ENCODE data around the gene MFAP5. TPM values are rescaled to one million over a fixed set of nuclear protein-coding genes. Genes with fewer than 3 reads are reported as not detected.

Gene MFAP5
- total RNA-seq, 2 donors from 2014 or later = 2.8 to 13.4 TPM

DNA sequence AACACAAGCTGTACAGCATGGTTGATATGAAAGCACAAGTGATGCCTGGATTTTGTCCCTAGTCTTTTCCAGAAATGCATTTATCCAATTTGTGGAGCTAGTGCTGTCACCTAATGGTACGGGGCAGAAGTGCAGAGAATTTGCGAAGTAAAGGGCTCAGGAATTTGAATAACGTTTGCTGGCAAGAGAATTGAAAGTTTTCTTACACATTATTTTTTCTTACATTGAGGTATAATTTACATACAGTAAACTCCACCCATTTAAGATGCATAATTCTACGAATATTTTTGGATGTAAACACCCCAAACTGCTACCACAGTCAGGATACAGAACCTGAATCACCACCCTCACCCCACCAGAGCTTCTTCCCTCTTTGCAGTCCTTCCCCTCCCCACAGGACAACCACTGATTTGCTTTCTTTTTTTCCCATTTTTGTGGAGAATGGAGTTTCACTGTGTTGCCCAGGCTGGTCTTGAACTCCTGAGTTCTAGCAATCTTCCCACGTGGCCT, 53.5 kb downstream of the MFAP5 start:
- H3K4me3 ChIP-seq = no peak overlapping the region
- TF ChIP-seq, protein P1, sequence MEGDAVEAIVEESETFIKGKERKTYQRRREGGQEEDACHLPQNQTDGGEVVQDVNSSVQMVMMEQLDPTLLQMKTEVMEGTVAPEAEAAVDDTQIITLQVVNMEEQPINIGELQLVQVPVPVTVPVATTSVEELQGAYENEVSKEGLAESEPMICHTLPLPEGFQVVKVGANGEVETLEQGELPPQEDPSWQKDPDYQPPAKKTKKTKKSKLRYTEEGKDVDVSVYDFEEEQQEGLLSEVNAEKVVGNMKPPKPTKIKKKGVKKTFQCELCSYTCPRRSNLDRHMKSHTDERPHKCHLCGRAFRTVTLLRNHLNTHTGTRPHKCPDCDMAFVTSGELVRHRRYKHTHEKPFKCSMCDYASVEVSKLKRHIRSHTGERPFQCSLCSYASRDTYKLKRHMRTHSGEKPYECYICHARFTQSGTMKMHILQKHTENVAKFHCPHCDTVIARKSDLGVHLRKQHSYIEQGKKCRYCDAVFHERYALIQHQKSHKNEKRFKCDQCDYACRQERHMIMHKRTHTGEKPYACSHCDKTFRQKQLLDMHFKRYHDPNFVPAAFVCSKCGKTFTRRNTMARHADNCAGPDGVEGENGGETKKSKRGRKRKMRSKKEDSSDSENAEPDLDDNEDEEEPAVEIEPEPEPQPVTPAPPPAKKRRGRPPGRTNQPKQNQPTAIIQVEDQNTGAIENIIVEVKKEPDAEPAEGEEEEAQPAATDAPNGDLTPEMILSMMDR (IDR thresholded peaks at IDR 0.05) = peak in 3 of 4 experiments; percentile 28 to 41 (median 33)
- TF ChIP-seq POLR2AphosphoS5 (IDR thresholded peaks at IDR 0.05) (no peak), POLR2A (IDR thresholded peaks at IDR 0.05) (no peak)
- H3K27me3 ChIP-seq (replicated peaks; ENCODE audit: insufficient read depth) = no peaks in the 10 kb centered on the region
- intact Hi-C loops (cut with DNase I) = no loop called here
- no peak for DNase-seq (ENCODE audit: low spot score)
- WGBS = 16% methylated on average over 5 of the region's 5 CpGs
- H3K4me1 ChIP-seq (replicated peaks) = no peaks in the 10 kb centered on the region
- H3K27ac ChIP-seq = no peak overlapping the region
- H3K36me3 ChIP-seq = no peaks in the 10 kb centered on the region
- no peaks in the 10 kb centered on the region for H3K9me3 ChIP-seq

DNA sequence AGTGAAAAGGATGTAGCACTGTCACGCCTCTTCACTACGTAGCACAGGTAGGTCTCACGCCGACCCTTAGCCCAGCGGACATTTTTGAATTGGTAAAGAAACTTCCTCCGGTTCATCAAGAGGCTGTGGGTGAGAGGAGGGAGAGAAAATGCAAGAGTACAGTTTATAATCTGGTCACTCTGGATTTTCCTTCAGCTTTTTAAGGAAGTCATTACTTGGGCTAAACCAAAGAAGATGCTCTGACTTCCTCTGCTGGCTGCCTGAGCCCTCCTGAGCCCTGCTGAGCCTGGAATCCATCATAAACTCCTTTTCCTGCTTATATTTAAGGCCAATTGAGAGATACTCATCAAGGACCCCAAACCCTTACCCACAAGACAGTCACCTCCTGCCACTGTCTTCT, 55.7 kb downstream of the MFAP5 start:
- intact Hi-C loops (cut with DNase I) = no loop called here
- WGBS = 83% methylated on average over 6 of the region's 6 CpGs
- TF ChIP-seq, protein P1 (IDR thresholded peaks at IDR 0.05) = no peak
- TF ChIP-seq POLR2AphosphoS5 (IDR thresholded peaks at IDR 0.05) (no peak), POLR2A (IDR thresholded peaks at IDR 0.05) (no peak)
- no peak for DNase-seq (ENCODE audit: low spot score)
- H3K9me3 ChIP-seq = no peaks in the 10 kb centered on the region
- no peak overlapping the region for H3K4me3 ChIP-seq
- H3K36me3 ChIP-seq = no peaks in the 10 kb centered on the region
- no peaks in the 10 kb centered on the region for H3K4me1 ChIP-seq (replicated peaks)
- H3K27ac ChIP-seq = no peak overlapping the region
- no peaks in the 10 kb centered on the region for H3K27me3 ChIP-seq (replicated peaks; ENCODE audit: insufficient read depth)

GRCh38 chr12:8605057-8605456, 57.6 kb downstream of the MFAP5 start:
- no peaks in the 10 kb centered on the region for H3K4me1 ChIP-seq (replicated peaks)
- H3K36me3 ChIP-seq = no peaks in the 10 kb centered on the region
- H3K27ac ChIP-seq = no peak overlapping the region
- H3K27me3 ChIP-seq (replicated peaks; ENCODE audit: insufficient read depth) = no peaks in the 10 kb centered on the region
- TF ChIP-seq POLR2AphosphoS5 (IDR thresholded peaks at IDR 0.05) = no peak
- TF ChIP-seq POLR2A (IDR thresholded peaks at IDR 0.05) = no peak
- TF ChIP-seq, protein P1 (IDR thresholded peaks at IDR 0.05) = no peak
- no peak for DNase-seq (ENCODE audit: low spot score)
- no peaks in the 10 kb centered on the region for H3K9me3 ChIP-seq
- H3K4me3 ChIP-seq = no peak overlapping the region
- intact Hi-C loops (cut with DNase I) = no loop called here
- WGBS = 96% methylated on average over 30 of the region's 30 CpGs

DNA sequence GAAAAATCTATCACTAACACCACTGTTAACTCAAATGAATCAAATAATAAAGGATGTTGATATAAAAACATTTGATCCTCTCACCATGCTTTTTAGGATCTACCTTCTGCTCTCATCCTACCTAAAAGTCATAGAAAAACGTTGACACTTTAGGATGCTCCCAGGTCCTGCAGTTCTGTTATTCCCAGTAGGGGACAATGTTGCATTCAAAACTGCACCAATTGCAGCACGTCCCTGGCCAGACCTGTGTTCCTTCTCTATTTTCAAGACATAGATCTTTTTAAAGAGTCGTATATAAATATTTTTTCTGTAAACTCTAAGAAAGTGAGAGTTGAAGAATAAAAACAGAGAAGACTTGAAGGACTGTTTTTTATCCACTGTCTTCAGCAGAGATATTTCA, 58.8 kb downstream of the MFAP5 start:
- WGBS = 24% methylated on average over 3 of the region's 3 CpGs
- intact Hi-C loops (cut with DNase I) = no loop called here

DNA sequence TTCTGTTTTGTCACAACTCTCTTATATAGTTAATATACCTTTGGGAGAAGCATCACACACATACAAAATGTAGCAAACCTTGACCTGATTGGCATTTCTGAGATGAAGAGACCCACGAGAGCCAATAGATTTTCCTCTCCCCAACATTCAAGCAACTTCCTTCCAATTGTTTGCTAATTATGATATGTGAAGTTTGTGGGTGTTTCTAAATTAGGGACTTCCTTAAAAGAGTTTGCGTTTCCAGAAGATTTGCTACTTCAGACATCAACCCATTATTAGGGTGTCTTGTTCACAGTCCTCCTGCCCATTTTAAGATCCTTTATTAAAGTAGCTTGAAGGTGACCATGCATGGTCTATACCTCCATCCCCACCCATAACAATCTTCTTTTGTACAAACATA, 59.3 kb downstream of the MFAP5 start:
- H3K4me3 ChIP-seq = no peak overlapping the region
- no peaks in the 10 kb centered on the region for H3K36me3 ChIP-seq
- no peak overlapping the region for H3K27ac ChIP-seq
- intact Hi-C loops (cut with DNase I) = no loop called here
- DNase-seq (ENCODE audit: low spot score) = no peak
- TF ChIP-seq, protein P1 (IDR thresholded peaks at IDR 0.05) = no peak
- TF ChIP-seq POLR2A (IDR thresholded peaks at IDR 0.05) (no peak), POLR2AphosphoS5 (IDR thresholded peaks at IDR 0.05) (no peak)
- 73% methylated on average over 2 of the region's 2 CpGs for WGBS
- H3K9me3 ChIP-seq = no peaks in the 10 kb centered on the region
- no peaks in the 10 kb centered on the region for H3K4me1 ChIP-seq (replicated peaks)
- no peaks in the 10 kb centered on the region for H3K27me3 ChIP-seq (replicated peaks; ENCODE audit: insufficient read depth)

More for the DNA sequence above, 58.8 kb downstream of the MFAP5 start:
- Histone ChIP-seq H3K4me1 (replicated peaks) (no peaks in the 10 kb centered on the region), H3K9me3 (no peaks in the 10 kb centered on the region), H3K36me3 (no peaks in the 10 kb centered on the region), H3K27me3 (replicated peaks; ENCODE audit: insufficient read depth) (no peaks in the 10 kb centered on the region), H3K27ac (no peak overlapping the region), H3K4me3 (no peak overlapping the region)
- DNase-seq (ENCODE audit: low spot score) = no peak
- TF ChIP-seq POLR2A (IDR thresholded peaks at IDR 0.05) = no peak
- TF ChIP-seq, protein P1 (IDR thresholded peaks at IDR 0.05) = no peak
- no peak for TF ChIP-seq POLR2AphosphoS5 (IDR thresholded peaks at IDR 0.05)
